ENCODE results near the gene NDRG4. TPM values are rescaled to one million over a fixed set of nuclear protein-coding genes. Genes with fewer than 3 reads are reported as not detected.

The NDRG4 gene
- total and polyA plus RNA-seq, 5 donors from 2014 or later: 0.15 to 0.52 (median 0.40) TPM; not detected in 2

DNA sequence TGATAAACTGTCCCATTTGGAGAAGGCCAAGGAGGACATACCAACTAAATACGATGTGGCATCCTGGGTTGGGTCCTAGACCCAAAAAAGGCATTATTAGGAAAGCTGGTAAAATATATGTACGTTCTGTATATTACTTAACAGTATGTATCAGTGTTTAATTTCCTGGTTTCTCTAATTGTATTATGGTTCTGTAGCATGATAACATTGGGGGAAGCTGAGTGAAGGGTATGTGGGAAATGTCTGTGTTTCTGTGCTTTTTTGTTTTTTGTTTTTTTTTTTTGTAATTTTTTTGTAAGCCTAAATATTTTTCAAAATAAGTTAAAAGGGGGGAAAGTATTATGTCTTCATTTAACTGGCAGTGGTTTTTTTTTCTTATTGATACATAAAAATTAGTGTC is 21.5 kb upstream of the NDRG4 start:
- peaks cover 7% of the 10 kb centered on the region for H3K27me3 Mint-ChIP-seq
- no peaks in the 10 kb centered on the region for H3K4me1 Mint-ChIP-seq
- H3K9me3 Mint-ChIP-seq: peaks cover 0 to 2% (median 0%) of the 10 kb centered on the region in 7 donors
- H3K36me3 ChIP-seq (ENCODE audit: control insufficient read depth, insufficient read depth, low read length): no peaks in the 10 kb centered on the region
- no peak overlapping the region for H3K4me3 ChIP-seq (ENCODE audit: low read depth, low read length)
- H3K27ac ChIP-seq (ENCODE audit: insufficient read depth, low read length, poor library complexity, severe bottlenecking): no peak overlapping the region
- ATAC-seq (ENCODE audit: low read depth in 2 of 2) (no peak), DNase-seq (no peak)
- H3K36me3 Mint-ChIP-seq: no peaks in the 10 kb centered on the region
- no peaks in the 10 kb centered on the region for H3K4me1 ChIP-seq (ENCODE audit: control insufficient read depth, insufficient read depth, low read length, poor library complexity, severe bottlenecking)
- H3K4me3 Mint-ChIP-seq: no peak overlapping the region
- no peak overlapping the region for H3K27ac Mint-ChIP-seq
- H3K27me3 ChIP-seq (ENCODE audit: control insufficient read depth, insufficient read depth, low read length): no peaks in the 10 kb centered on the region
- no peaks in the 10 kb centered on the region for H3K9me3 ChIP-seq (ENCODE audit: control insufficient read depth in 2 of 2, low read length in 2 of 2)

DNA sequence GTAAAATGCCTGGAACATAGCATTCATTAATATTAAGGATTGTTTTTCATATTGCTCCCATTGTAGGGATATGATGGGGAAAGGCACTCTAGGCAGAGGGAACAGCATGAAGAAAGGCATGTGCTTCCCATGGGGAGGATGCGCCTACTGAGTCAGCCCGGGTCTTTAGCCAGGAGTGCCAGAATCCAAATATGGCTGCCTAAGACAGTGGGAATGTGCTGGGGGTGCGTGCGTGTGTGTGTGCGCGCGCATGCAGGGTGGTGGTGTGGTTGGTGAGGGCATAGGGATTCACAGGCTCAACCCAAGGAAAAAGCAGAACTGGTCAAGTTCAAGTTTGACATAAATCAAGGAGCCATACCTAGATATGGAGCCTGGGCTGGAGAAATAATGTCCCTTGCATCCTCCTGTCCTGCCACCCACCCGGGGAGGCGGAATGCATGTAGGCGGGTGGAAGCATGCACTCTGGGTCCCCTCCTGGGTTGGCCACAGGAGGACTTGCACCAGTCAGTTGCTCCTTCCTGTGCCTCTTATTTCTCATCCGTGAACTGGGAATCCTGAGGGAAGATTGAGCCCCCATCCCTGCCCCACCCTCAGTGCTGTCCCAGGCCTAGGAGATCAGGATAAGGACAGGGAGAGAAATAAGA is 18.6 kb upstream of the NDRG4 start:
- H3K4me1 Mint-ChIP-seq: no peaks in the 10 kb centered on the region

DNA sequence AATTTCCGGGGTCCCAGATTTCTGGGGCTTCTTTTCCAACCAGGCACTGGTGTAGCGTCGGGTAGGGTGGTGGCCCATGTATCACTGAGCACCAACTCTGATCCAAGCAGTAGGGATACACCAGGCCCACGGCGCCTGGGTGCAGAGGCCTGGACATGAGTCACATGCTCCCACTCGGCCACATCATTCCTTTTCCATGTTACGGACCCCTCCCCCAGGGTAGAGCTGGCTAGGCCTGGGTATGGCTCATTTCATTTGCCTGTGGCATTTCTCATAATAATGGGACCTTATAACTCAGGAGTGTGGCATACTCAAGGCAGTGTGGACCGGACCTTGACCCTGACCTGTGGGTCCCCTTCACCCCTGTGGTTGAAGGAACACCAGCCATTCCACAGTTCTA is 18.0 kb upstream of the NDRG4 start:
- no peak for ATAC-seq (ENCODE audit: low read depth in 2 of 2)
- no peaks in the 10 kb centered on the region for H3K4me1 ChIP-seq (ENCODE audit: control insufficient read depth, insufficient read depth, low read length, poor library complexity, severe bottlenecking)

More for the DNA sequence above, 18.6 kb upstream of the NDRG4 start:
- H3K27me3 ChIP-seq (ENCODE audit: control insufficient read depth, insufficient read depth, low read length): no peaks in the 10 kb centered on the region
- H3K27ac Mint-ChIP-seq: no peak overlapping the region
- no peaks in the 10 kb centered on the region for H3K9me3 ChIP-seq (ENCODE audit: control insufficient read depth in 2 of 2, low read length in 2 of 2)
- H3K9me3 Mint-ChIP-seq: no peaks in the 10 kb centered on the region
- DNase-seq: no peak
- H3K36me3 ChIP-seq (ENCODE audit: control insufficient read depth, insufficient read depth, low read length): no peaks in the 10 kb centered on the region
- H3K27me3 Mint-ChIP-seq: peaks cover 13% of the 10 kb centered on the region
- no peaks in the 10 kb centered on the region for H3K4me1 ChIP-seq (ENCODE audit: control insufficient read depth, insufficient read depth, low read length, poor library complexity, severe bottlenecking)
- no peak for ATAC-seq (ENCODE audit: low read depth in 2 of 2)
- no peaks in the 10 kb centered on the region for H3K36me3 Mint-ChIP-seq
- H3K27ac ChIP-seq (ENCODE audit: insufficient read depth, low read length, poor library complexity, severe bottlenecking): no peak overlapping the region
- no peak overlapping the region for H3K4me3 ChIP-seq (ENCODE audit: low read depth, low read length)
- no peak overlapping the region for H3K4me3 Mint-ChIP-seq

DNA sequence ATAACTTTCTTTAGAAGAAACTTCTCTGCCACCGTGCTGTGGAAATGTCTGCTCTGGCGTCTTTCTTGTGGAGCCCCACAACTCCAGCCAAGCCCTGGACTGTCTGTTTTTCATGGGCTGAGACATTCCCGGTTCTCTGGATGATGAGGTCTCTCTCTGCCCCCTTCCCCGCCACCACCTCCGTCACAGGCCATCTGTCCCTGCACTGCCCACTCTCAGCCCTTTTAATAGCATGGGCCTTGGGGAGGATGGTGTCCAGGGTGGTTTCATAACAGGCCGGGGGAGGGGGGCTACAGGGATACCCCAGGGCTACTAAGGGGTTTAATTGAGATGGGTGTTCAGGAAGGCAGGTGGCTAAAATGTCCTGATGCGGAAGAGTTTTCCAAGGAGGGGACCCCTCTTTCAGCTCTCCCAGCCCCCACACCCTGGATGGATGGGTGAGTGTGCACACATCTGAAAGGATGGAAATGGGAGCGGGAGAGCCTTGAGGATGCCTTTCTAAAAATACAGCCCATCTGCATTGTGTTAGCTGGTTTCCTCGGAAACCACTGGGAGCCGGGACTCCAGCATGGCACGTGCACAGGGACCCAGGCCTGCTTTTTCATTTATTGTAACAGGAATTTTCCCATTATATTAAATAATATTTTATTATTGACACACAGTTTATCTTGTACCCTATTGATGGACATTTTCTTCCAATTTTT is 14.6 kb upstream of the NDRG4 start:
- H3K27ac Mint-ChIP-seq: no peak overlapping the region
- no peak for ATAC-seq (ENCODE audit: low read depth in 2 of 2)
- Histone ChIP-seq H3K36me3 (ENCODE audit: control insufficient read depth, insufficient read depth, low read length) (no peaks in the 10 kb centered on the region), H3K27ac (ENCODE audit: insufficient read depth, low read length, poor library complexity, severe bottlenecking) (no peak overlapping the region), H3K27me3 (ENCODE audit: control insufficient read depth, insufficient read depth, low read length) (no peaks in the 10 kb centered on the region), H3K9me3 (ENCODE audit: control insufficient read depth in 2 of 2, low read length in 2 of 2) (no peaks in the 10 kb centered on the region), H3K4me3 (ENCODE audit: low read depth, low read length) (no peak overlapping the region), H3K4me1 (ENCODE audit: control insufficient read depth, insufficient read depth, low read length, poor library complexity, severe bottlenecking) (peaks cover 6% of the 10 kb centered on the region)
- peaks cover 0 to 2% (median 0%) of the 10 kb centered on the region in 7 donors for H3K9me3 Mint-ChIP-seq
- H3K4me1 Mint-ChIP-seq: peaks cover 0 to 3% (median 0%) of the 10 kb centered on the region in 4 donors
- H3K36me3 Mint-ChIP-seq: no peaks in the 10 kb centered on the region
- H3K27me3 Mint-ChIP-seq: peaks cover 22% of the 10 kb centered on the region
- no peak for DNase-seq
- H3K4me3 Mint-ChIP-seq: no peak overlapping the region

More for the DNA sequence above, 18.0 kb upstream of the NDRG4 start:
- Mint-ChIP-seq H3K27me3 (peaks cover 13% of the 10 kb centered on the region), H3K4me3 (no peak overlapping the region), H3K27ac (no peak overlapping the region), H3K36me3 (no peaks in the 10 kb centered on the region), H3K4me1 (no peaks in the 10 kb centered on the region), H3K9me3 (peaks cover 0 to 1% (median 0%) of the 10 kb centered on the region in 7 donors)
- Histone ChIP-seq H3K27ac (ENCODE audit: insufficient read depth, low read length, poor library complexity, severe bottlenecking) (no peak overlapping the region), H3K4me3 (ENCODE audit: low read depth, low read length) (no peak overlapping the region), H3K9me3 (ENCODE audit: control insufficient read depth in 2 of 2, low read length in 2 of 2) (no peaks in the 10 kb centered on the region), H3K36me3 (ENCODE audit: control insufficient read depth, insufficient read depth, low read length) (no peaks in the 10 kb centered on the region), H3K27me3 (ENCODE audit: control insufficient read depth, insufficient read depth, low read length) (no peaks in the 10 kb centered on the region)
- no peak for DNase-seq

DNA sequence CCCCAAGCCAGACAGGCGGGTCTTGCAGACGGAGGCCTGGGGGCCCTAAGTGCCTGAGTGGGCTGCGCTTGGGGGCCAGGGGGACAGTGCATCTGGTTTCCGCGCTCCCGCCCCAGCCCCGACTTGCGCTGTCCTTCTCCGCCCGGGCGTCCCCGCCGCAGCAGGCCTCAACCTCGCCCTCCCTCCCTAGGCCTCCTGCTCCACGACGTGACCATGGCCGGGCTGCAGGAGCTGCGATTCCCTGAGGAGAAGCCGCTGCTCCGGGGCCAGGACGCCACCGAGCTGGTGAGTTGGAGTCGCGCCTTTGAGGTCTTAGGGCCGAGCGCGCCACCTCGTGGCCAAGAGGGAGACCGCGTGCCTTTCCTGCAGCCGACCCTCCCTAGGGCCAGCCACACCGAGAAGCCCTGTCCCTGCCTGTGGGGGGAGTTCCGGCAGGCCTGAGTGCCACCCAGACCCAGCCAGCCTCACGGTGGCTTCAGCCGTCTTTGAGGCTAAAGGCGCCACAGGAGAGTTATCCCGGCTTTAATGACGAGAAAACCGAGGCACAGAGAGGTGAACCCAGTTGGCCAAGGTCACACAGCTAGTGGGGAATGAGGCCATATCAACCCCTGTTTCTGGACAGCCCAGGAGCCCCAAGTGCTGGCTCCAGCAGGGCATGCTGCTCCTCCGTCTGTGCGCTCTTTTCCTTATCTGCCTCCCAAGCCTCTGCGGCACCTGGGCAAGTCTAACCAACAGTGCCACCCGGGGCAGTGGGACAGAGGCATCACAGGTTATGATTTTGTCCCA is 12.2 kb upstream of the NDRG4 start:
- Histone ChIP-seq H3K4me3 (ENCODE audit: low read depth, low read length) (no peak overlapping the region), H3K27ac (ENCODE audit: insufficient read depth, low read length, poor library complexity, severe bottlenecking) (no peak overlapping the region), H3K36me3 (ENCODE audit: control insufficient read depth, insufficient read depth, low read length) (no peaks in the 10 kb centered on the region), H3K9me3 (ENCODE audit: control insufficient read depth in 2 of 2, low read length in 2 of 2) (no peaks in the 10 kb centered on the region), H3K27me3 (ENCODE audit: control insufficient read depth, insufficient read depth, low read length) (no peaks in the 10 kb centered on the region), H3K4me1 (ENCODE audit: control insufficient read depth, insufficient read depth, low read length, poor library complexity, severe bottlenecking) (peaks cover 6% of the 10 kb centered on the region)
- H3K27me3 Mint-ChIP-seq: peaks cover 19% of the 10 kb centered on the region
- no peak overlapping the region for H3K27ac Mint-ChIP-seq
- H3K4me1 Mint-ChIP-seq: peaks cover 0 to 3% (median 0%) of the 10 kb centered on the region in 4 donors
- no peaks in the 10 kb centered on the region for H3K36me3 Mint-ChIP-seq
- no peak overlapping the region for H3K4me3 Mint-ChIP-seq
- DNase-seq (peak; percentile 50 to 70 (median 65)), ATAC-seq (ENCODE audit: low read depth in 2 of 2) (peak; percentile 61 to 72)
- peaks cover 0 to 2% (median 0%) of the 10 kb centered on the region in 7 donors for H3K9me3 Mint-ChIP-seq

DNA sequence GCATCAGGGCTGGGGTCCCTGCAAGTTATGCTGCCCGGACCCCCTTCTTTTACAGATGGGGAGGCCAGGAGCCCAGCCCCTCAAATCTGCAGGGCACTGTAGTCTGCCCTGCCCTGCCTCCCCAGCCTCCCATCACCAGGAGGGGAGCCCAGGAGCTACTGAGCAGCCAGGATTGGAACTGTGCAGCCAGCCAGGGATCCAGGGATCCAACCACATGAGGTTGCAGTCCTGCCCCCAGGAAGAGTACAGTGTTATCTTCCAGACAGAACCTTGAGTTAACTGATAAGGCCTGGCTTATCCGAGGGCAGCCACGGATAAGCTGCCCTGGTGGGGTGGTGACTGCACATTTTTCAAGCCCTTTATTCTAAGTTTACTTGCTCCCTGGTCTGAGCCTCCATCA is 11.4 kb upstream of the NDRG4 start:
- DNase-seq: no peak
- peaks cover 6% of the 10 kb centered on the region for H3K4me1 ChIP-seq (ENCODE audit: control insufficient read depth, insufficient read depth, low read length, poor library complexity, severe bottlenecking)
- Mint-ChIP-seq H3K36me3 (no peaks in the 10 kb centered on the region), H3K27me3 (peaks cover 18% of the 10 kb centered on the region), H3K27ac (no peak overlapping the region), H3K4me1 (peaks cover 0 to 3% (median 0%) of the 10 kb centered on the region in 4 donors), H3K9me3 (peaks cover 0 to 2% (median 0%) of the 10 kb centered on the region in 7 donors), H3K4me3 (no peak overlapping the region)
- H3K9me3 ChIP-seq (ENCODE audit: control insufficient read depth in 2 of 2, low read length in 2 of 2): no peaks in the 10 kb centered on the region
- no peak overlapping the region for H3K4me3 ChIP-seq (ENCODE audit: low read depth, low read length)
- ATAC-seq (ENCODE audit: low read depth in 2 of 2): no peak
- H3K27me3 ChIP-seq (ENCODE audit: control insufficient read depth, insufficient read depth, low read length): no peaks in the 10 kb centered on the region
- no peak overlapping the region for H3K27ac ChIP-seq (ENCODE audit: insufficient read depth, low read length, poor library complexity, severe bottlenecking)
- H3K36me3 ChIP-seq (ENCODE audit: control insufficient read depth, insufficient read depth, low read length): no peaks in the 10 kb centered on the region

DNA sequence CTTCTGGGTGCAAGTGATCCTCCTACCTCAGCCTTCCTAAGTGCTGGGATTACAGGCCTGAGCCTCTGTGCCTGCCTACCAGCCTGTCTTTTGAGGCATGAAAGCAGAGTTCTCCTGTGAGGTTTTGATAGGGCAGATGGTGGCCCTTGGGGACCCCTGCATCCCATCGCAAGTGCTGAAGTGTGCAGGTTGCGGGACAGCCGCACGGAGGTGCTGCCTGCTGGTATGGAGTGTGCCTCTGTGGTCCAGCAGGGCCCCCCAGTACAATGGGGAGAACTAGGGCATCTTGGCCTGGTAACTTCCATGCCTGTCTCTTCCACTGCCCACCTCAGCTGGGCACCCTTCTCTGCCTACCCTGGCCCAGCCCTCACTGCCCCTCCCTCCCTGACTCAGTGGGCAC is 9.9 kb upstream of the NDRG4 start:
- no peak overlapping the region for H3K4me3 Mint-ChIP-seq
- Histone ChIP-seq H3K9me3 (ENCODE audit: control insufficient read depth in 2 of 2, low read length in 2 of 2) (no peaks in the 10 kb centered on the region), H3K36me3 (ENCODE audit: control insufficient read depth, insufficient read depth, low read length) (no peaks in the 10 kb centered on the region), H3K4me3 (ENCODE audit: low read depth, low read length) (no peak overlapping the region), H3K27ac (ENCODE audit: insufficient read depth, low read length, poor library complexity, severe bottlenecking) (no peak overlapping the region), H3K27me3 (ENCODE audit: control insufficient read depth, insufficient read depth, low read length) (no peaks in the 10 kb centered on the region), H3K4me1 (ENCODE audit: control insufficient read depth, insufficient read depth, low read length, poor library complexity, severe bottlenecking) (peaks cover 6% of the 10 kb centered on the region)
- H3K9me3 Mint-ChIP-seq: peaks cover 0 to 2% (median 0%) of the 10 kb centered on the region in 7 donors
- no peak for DNase-seq
- ATAC-seq (ENCODE audit: low read depth in 2 of 2): no peak
- H3K4me1 Mint-ChIP-seq: peaks cover 0 to 5% (median 0%) of the 10 kb centered on the region in 4 donors
- no peaks in the 10 kb centered on the region for H3K36me3 Mint-ChIP-seq
- no peak overlapping the region for H3K27ac Mint-ChIP-seq
- H3K27me3 Mint-ChIP-seq: peaks cover 11% of the 10 kb centered on the region
